CD4-positive, alpha-beta T cell treated with Interferon alpha-2 for 1 hour (primary cell): ENCODE results near the gene HOXD8.

Source experiments
- DNase-seq, 2 donors: peaks; one replicate each; pipeline ENCODE4 v3.0.0-alpha.2; 2020 to 2022

HOXD8 gene

DNA sequence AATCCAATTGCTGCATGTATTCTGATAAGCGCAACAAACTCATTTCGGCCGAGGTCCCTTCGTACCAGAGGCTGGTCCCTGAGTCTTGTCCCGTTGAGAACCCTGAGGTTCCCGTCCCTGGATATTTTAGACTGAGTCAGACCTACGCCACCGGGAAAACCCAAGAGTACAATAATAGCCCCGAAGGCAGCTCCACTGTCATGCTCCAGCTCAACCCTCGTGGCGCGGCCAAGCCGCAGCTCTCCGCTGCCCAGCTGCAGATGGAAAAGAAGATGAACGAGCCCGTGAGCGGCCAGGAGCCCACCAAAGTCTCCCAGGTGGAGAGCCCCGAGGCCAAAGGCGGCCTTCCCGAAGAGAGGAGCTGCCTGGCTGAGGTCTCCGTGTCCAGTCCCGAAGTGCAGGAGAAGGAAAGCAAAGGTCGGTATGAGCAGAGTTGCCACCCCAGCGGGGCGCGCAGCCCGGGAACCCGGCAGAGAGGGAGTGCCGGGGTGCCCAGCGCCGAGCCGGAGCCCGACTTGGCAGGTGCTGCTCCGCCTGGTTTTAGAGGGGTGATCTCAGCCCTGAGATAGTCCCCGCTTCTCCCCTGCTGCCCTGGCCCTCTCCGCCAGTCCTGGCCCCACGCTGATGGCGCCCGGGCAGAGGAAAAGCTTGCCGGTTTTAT, 12.2 kb upstream of the HOXD8 start:
- DNase-seq, result no peak

DNA sequence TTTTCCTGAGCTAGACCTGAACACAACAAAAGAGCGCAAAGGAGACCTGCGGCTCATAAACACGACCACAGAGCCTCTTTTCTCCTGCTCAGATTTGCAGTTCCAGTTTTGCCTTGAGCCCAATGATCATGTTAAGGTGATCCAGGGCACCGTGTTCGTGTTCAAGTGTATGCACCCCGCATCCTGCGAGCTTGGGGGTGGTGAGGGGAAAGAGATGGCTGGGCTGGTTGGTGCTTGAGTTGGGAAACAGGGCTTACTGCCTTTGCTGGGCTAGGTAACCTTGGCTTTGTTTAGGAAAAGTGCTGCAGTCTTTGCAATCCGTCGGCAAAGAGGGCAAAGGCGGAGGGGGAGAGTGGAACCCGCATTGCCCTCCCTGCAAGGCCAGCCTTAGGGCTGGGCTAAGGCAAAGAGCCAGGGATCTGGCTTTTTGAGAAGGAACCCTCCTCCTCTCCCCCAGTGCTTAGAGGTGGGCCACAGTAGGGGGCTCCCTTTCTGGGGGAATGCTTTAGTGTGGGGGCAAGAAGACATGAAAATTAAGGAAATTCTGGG, 11.6 kb upstream of the HOXD8 start:
- DNase-seq, result no peak

- no peak for DNase-seq
Observed at GRCh38 chr2:176118601-176119339, 10.7 kb upstream of the HOXD8 start.

GRCh38 chr2:176120364-176121189, 8.9 kb upstream of the HOXD8 start:
- DNase-seq, result no peak

GRCh38 chr2:176121190-176122051, 8.1 kb upstream of the HOXD8 start:
- no peak for DNase-seq

- no peak for DNase-seq
Observed at GRCh38 chr2:176122052-176122682, 7.3 kb upstream of the HOXD8 start.

DNA sequence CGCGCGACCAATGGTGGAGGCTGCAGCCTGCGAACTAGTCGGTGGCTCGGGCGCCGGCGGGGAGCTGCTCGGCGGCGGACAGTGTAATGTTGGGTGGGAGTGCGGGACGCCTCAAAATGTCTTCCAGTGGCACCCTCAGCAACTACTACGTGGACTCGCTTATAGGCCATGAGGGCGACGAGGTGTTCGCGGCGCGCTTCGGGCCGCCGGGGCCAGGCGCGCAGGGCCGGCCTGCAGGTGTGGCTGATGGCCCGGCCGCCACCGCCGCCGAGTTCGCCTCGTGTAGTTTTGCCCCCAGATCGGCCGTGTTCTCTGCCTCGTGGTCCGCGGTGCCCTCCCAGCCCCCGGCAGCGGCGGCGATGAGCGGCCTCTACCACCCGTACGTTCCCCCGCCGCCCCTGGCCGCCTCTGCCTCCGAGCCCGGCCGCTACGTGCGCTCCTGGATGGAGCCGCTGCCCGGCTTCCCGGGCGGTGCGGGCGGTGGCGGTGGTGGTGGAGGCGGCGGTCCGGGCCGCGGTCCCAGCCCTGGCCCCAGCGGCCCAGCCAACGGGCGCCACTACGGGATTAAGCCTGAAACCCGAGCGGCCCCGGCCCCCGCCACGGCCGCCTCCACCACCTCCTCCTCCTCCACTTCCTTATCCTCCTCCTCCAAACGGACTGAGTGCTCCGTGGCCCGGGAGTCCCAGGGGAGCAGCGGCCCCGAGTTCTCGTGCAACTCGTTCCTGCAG, 6.7 kb upstream of the HOXD8 start, which contains the start of gene HOXD9:
Gene HOXD9 (plus strand): TSS at position 37 of the 728 bp plus-strand sequence. CDS start 50 bp downstream, at position 87.
- no peak for DNase-seq

- no peak for DNase-seq
Observed at GRCh38 chr2:176123411-176124109, 5.9 kb upstream of the HOXD8 start.

DNA sequence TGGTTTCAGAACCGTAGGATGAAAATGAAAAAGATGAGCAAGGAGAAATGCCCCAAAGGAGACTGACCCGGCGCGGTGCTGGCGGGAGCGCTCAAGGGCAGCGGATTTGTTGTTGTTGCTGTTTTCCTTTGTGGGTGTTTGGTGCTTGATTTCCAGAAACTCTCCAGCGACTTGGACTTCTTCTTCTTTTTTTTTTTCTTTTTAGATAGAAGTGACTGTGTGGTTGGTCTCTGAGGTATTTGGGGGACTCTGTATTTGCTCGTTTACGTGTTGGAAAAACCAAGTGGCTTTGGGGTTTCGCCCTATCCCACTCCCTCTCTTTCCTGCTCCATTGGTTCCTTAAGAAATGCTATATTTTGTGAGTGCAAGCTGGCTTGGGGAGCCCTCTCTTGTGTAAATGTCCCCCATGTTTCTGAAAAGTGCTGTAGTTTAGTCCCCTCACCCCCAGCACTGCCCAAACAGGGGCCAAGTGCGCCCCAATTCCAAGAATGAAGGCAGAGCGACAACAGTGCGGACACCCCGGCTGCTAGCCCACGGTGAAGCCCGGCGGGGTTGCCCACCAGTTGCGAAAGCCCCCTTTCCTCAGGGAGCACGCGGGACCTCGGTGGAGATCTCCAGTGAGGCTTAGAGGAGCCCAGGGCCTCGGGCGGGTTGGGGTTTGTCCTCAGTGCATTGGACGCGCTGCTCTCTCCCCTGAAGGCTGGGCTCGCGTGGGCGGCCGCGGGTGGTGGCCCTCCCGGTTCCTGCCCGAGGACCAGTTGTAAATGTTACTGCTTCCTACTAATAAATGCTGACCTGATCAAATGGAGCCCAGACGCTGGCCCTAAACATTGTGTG, 5.2 kb upstream of the HOXD8 start:
- DNase-seq, result no peak

- no peak for DNase-seq
Observed at GRCh38 chr2:176124947-176125771, 4.3 kb upstream of the HOXD8 start.

DNA sequence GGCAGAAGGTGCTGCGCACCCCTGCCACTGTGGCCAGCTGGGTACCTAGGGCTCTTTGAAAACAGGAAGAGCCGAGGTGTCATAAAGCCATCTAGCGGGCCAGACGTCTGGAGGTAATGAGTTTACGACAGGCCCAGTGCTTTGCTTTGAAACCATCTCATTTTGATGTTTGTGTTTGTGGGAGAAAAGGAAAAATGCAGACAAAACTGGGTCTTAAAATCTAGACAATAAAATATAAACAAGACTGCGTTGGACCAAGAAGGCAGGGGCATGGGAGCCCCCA, 3.8 kb upstream of the HOXD8 start:
- no peak for DNase-seq

- DNase-seq, result peak; percentile 42 to 72
Observed at GRCh38 chr2:176126929-176127773, 2.4 kb upstream of the HOXD8 start.

GRCh38 chr2:176127774-176128072, 1.8 kb upstream of the HOXD8 start:
- no peak for DNase-seq

DNA sequence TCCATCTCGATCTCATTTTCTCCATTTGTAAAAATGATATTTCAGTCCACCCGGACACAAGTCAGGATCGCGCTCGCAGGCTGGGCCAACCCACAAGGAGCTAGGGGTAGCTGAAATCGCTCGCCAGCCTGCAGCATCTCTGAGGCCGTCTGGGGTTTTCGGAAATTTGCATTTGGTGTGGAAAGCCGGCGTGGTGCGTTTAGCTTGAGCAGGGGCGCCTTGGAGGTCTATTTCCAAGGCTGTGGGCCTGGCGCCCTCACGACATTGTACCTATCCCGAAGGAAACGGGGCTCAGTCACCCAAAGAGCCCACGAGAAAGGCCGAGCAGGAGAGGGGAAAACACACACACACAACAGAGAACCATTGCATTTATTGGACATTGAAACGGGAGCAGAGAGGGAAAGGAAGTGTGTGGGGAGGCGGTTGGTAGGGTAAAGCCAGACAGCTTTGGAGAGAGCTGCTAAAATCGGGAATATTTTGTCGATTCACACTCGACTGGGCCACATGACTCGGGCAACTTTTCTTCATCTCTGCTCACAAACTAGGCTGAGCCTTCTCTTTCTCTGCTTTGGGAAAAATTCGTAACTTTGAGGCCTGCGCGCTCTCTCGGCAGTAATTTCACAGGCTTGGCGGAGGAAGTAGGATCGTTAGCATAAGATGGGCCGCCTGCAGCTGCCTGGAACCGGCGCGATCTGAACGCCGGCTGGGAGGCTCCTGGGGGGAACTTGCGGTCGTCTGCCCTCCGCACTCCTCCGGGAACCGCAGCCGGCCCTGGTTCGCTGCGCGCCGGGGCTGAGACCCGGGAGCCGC, 1.1 kb upstream of the HOXD8 start:
- no peak for DNase-seq

DNA sequence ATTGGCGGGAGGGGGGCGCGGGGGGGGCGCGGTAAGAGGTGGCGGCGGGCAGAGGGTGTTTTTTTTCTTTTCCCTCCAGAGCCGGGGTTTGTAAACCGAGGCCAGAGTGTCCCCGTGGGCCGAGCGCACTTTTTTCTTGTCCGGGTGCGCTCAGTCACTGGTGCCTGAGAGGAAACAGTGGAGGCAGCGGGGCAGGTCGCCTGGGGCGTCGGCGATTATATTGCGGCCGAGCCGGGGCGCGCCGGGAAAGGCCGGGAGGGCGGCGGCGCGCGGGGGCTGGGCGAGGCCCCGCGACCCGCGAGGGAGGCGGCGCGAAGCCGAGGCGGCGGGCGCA, 275 bp downstream of the HOXD8 start:
- DNase-seq, result no peak

- DNase-seq, result no peak
Observed at GRCh38 chr2:176130147-176130956, 847 bp downstream of the HOXD8 start.
